ENCODE results near the gene PLXNA4. TPM values are rescaled to one million over a fixed set of nuclear protein-coding genes. Genes with fewer than 3 reads are reported as not detected.

Gene PLXNA4
- total and polyA plus RNA-seq, 4 donors: 0.04 to 1.1 (median 0.41) TPM

- H3K27ac ChIP-seq (ENCODE audit: low read depth in 1 of 2, low read length in 2 of 2): no peak overlapping the region
- no peaks in the 10 kb centered on the region for H3K36me3 ChIP-seq (ENCODE audit: control insufficient read depth in 4 of 4, insufficient read depth in 3 of 4, low read depth in 1 of 4, low read length in 3 of 4)
- peaks cover 0 to 7% (median 0%) of the 10 kb centered on the region in 4 donors for H3K9me3 ChIP-seq (ENCODE audit: control insufficient read depth in 4 of 4, low read length in 3 of 4)
- H3K27me3 ChIP-seq (ENCODE audit: control insufficient read depth in 4 of 4, insufficient read depth in 4 of 4, low read length in 3 of 4): no peaks in the 10 kb centered on the region
- H3K4me3 ChIP-seq (ENCODE audit: low read depth in 1 of 3, low read length in 3 of 3): no peak overlapping the region
- TF ChIP-seq JUND (IDR thresholded peaks at IDR 0.05): no peak
- TF ChIP-seq REST (IDR thresholded peaks at IDR 0.05): no peak
- no peak for TF ChIP-seq HNF4G (IDR thresholded peaks at IDR 0.05)
- no peak for TF ChIP-seq TAF1 (conservative IDR thresholded peaks at IDR 0.05)
- no peak for TF ChIP-seq MAX (IDR thresholded peaks at IDR 0.05)
- TF ChIP-seq RXRA (IDR thresholded peaks at IDR 0.05): no peak
- DNase-seq (ENCODE audit: low spot score): no peak
- H3K4me1 ChIP-seq (ENCODE audit: control insufficient read depth in 4 of 4, insufficient read depth in 4 of 4, low read length in 3 of 4): no peaks in the 10 kb centered on the region
- H3K9ac ChIP-seq (ENCODE audit: low read depth in 1 of 2, low read length in 2 of 2): no peak overlapping the region
These were observed 329.7 kb downstream of the PLXNA4 start for GRCh38 chr7:132246591-132246990.

- H3K36me3 ChIP-seq (ENCODE audit: control insufficient read depth in 4 of 4, insufficient read depth in 3 of 4, low read depth in 1 of 4, low read length in 3 of 4): no peaks in the 10 kb centered on the region
- DNase-seq (ENCODE audit: low spot score): no peak
- 79% methylated on average over 3 of the region's 3 CpGs for WGBS
- peaks cover 0 to 7% (median 0%) of the 10 kb centered on the region in 4 donors for H3K9me3 ChIP-seq (ENCODE audit: control insufficient read depth in 4 of 4, low read length in 3 of 4)
- no peak overlapping the region for H3K27ac ChIP-seq (ENCODE audit: low read depth in 1 of 2, low read length in 2 of 2)
- H3K27me3 ChIP-seq (ENCODE audit: control insufficient read depth in 4 of 4, insufficient read depth in 4 of 4, low read length in 3 of 4): no peaks in the 10 kb centered on the region
- TF ChIP-seq NR2F2 (IDR thresholded peaks at IDR 0.05) (no peak), FOXA2 (IDR thresholded peaks at IDR 0.05) (no peak), ZBTB33 (IDR thresholded peaks at IDR 0.05) (no peak), SP1 (IDR thresholded peaks at IDR 0.05) (no peak), JUND (IDR thresholded peaks at IDR 0.05) (no peak), CTCF (IDR thresholded peaks at IDR 0.05; ENCODE audit: low read depth, low read length, missing input control) (no peak), REST (IDR thresholded peaks at IDR 0.05) (no peak), HNF4G (IDR thresholded peaks at IDR 0.05) (no peak), RXRA (IDR thresholded peaks at IDR 0.05) (no peak), MAX (IDR thresholded peaks at IDR 0.05) (no peak), YY1 (IDR thresholded peaks at IDR 0.05) (no peak)
- no peaks in the 10 kb centered on the region for H3K4me1 ChIP-seq (ENCODE audit: control insufficient read depth in 4 of 4, insufficient read depth in 4 of 4, low read length in 3 of 4)
- H3K4me3 ChIP-seq (ENCODE audit: low read depth in 1 of 3, low read length in 3 of 3): no peak overlapping the region
- no peak overlapping the region for H3K9ac ChIP-seq (ENCODE audit: low read depth in 1 of 2, low read length in 2 of 2)
These were observed 330.7 kb downstream of the PLXNA4 start for GRCh38 chr7:132245539-132245938.
